ENCODE measurements around the gene ZNF143.

DNA sequence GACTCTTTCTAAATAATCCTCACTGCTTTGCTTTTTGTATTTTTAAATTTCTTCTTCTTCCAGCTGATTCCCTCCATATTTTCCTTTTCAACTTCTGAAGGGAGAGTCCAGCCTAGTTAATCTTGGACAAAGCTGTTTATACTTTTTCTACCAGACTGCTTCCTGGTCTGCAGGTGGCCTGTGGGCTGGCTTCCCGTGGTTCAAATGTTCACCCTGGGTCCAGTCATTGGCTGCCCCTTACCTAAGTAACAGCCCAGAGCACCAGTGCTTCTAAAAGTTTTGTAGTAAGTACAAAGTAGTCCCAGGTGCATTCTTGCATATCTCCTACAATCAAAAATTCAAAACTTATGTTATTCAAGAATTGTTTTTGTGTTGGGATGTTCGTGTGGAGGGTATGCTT is 19.1 kb downstream of the ZNF143 start:
- TF ChIP-seq CTCF (IDR thresholded peaks at IDR 0.05 in 4 of 5, conservative IDR thresholded peaks at IDR 0.05 in 1 of 5) (no peak), POLR2A (IDR thresholded peaks at IDR 0.05) (no peak)

All from gastrocnemius medialis (tissue), 4 donors.